Activated naive CD4-positive, alpha-beta T cell treated with anti-CD3 and anti-CD28 coated beads, Interleukin-2, amount 10 ng/mL, durations not matched to agents 7 days and 5 days (primary cell): Measurements from ENCODE around the gene SLC26A1.

Experiments used
- CTCF ChIA-PET: fragments of 350-600 bp; sonication (Branson Sonifier 250); formaldehyde crosslinking; loops from one replicate; lab custom pipeline; 2021; ENCODE audit warnings: antibody characterized with exemption; lab: Charles Lee
- DNase-seq: peaks from one replicate; pipeline ENCODE4 v3.0.0-alpha.2; 2020
- H3K27ac Mint-ChIP-seq: one replicate; pipeline ENCODE4 v1.8.0; 2021; ENCODE audit warnings: mild to moderate bottlenecking, moderate library complexity, mixed read lengths
- H3K27me3 Mint-ChIP-seq: one replicate; pipeline ENCODE4 v1.8.0; 2021; ENCODE audit warnings: mild to moderate bottlenecking, mixed read lengths
- H3K36me3 Mint-ChIP-seq: one replicate; pipeline ENCODE4 v1.8.0; 2021; ENCODE audit warnings: mixed read lengths
- H3K4me1 Mint-ChIP-seq: one replicate; pipeline ENCODE4 v1.8.0; 2021; ENCODE audit warnings: mixed read lengths
- H3K4me3 Mint-ChIP-seq: one replicate; pipeline ENCODE4 v1.8.0; 2021; ENCODE audit warnings: mild to moderate bottlenecking, moderate library complexity, mixed read lengths
- H3K9me3 Mint-ChIP-seq: one replicate; pipeline ENCODE4 v1.8.0; 2021; ENCODE audit warnings: mixed read lengths

The SLC26A1 gene

DNA sequence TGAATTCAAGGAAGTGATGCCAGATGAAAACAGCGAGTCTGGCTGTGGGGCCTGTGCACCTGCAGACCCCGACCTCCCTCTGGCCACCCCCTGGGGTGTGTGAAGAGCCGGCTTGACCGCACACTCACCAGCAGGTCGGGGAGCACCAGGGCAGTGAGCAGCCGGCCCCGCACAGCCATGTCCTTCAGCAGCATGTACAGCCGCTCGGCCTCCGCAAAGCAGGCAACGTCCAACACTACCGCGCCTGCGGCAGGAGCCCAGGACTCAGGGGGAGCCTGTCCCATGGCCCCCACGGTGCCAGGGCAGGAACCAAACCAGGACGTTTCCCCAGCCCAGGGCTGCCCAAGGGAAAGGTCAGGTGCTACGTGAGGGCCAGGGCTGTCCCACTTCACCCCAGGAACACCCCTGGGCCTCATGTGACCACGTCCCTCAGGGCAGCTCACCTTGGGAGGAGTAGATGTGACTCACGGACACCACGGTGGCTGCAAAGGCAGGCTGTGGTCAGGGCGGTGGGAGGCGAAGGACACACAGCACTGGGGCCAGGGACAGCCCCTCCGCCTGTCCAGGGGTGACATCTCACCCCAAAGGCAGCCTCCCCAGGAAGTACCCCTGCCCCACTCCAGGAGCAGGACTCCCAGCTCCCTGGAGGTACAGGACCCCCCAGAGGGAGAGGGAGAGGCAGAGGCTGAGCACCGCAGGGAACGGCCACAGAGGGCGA lies 28.0 kb downstream of the SLC26A1 start:
- Mint-ChIP-seq H3K27me3 (no peaks in the 10 kb centered on the region), H3K9me3 (no peaks in the 10 kb centered on the region), H3K27ac (no peak overlapping the region), H3K4me3 (no peak overlapping the region), H3K4me1 (no peaks in the 10 kb centered on the region), H3K36me3 (peaks cover 3% of the 10 kb centered on the region)
- CTCF ChIA-PET, result interaction anchor here (1.3 kb wide), 1 partner anchor 22 kb away, joined by 4 read pairs; the partner anchor contains the start of gene IDUA
- DNase-seq, result no peak

DNA sequence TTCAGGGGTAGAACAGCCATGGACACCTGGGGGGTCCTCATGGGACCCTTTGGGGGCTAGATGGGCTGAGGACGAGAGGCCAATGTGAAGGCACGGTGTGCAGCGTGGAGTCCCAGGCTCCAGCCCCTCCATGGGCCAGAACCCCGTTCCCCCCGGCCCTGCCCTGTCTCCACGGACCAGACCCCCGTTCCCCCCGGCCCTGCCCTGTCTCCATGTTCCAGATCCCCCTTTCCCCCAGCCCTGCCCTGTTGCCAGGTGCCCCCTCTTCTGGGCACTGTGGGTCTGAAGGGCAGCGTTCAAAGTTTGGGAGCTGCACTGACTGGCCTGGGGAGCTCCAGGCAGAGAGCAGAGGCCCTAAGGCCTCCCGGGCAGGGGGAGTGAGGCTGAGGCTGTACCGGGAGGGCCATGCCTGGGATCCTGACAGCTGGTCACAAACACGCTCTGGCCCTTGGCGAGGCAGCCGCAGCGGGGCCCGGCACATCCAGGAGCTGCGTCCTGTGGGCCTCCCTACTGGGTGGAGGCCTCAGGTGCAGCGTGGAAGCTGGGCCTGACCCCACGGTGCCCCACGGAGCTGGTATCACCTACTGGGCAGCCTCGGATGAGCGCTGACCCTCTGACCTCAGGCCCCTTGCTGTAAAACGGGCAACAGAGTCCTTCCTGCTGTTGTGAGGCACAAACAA lies 28.7 kb downstream of the SLC26A1 start:
- H3K4me3 Mint-ChIP-seq, result no peak overlapping the region
- H3K4me1 Mint-ChIP-seq, result no peaks in the 10 kb centered on the region
- H3K27me3 Mint-ChIP-seq, result no peaks in the 10 kb centered on the region
- CTCF ChIA-PET, result no interaction called here
- no peak overlapping the region for H3K27ac Mint-ChIP-seq
- H3K36me3 Mint-ChIP-seq, result peaks cover 3% of the 10 kb centered on the region
- H3K9me3 Mint-ChIP-seq, result no peaks in the 10 kb centered on the region
- DNase-seq, result no peak

DNA sequence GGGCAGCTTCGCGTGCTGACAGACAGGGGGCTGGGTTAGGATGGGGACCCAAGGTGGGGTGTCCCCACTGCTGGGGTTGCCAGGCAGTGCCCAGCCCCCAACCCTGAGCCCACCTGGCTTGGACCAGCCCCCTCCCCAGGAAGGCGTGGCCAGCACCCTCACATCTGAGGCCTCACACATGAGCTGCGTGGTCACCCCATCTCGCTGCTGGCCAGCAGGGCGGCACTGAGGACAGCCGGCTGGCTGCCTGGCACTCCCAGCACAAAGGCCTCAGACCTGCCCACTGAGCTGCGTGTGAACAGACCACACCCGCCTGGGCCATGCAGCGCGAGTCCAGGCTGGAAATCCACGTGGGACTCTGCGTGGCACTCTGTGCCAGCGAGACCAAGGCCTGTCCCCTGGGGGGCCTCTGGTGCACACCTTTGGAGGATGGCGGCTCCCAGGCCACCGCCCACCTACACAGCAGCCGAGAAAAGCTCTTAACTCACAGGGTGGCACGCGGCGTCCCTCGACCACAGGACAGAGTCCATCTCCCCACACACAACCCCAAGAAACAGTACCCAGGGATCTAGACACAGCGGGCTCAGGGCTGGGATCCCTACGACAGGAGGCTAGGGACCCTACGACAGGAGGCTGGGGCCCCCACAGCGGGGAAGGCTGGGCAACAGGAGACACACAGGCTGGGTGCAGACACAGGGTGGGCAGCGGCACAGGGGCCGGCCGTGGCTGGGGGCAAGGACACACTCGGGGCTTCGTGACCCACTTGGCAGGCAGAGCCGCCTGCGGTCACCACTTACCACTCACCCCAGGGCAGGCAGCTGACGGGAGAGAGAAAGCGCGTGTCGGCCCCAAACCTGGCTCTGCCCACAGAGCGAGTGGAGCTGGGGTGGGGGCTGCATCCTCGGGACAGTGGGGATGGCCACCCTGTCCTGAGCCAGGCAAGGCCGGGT lies 29.7 kb downstream of the SLC26A1 start:
- Mint-ChIP-seq H3K4me1 (no peaks in the 10 kb centered on the region), H3K9me3 (no peaks in the 10 kb centered on the region), H3K27ac (no peak overlapping the region), H3K36me3 (peaks cover 6% of the 10 kb centered on the region), H3K4me3 (no peak overlapping the region), H3K27me3 (no peaks in the 10 kb centered on the region)
- CTCF ChIA-PET, result no interaction called here
- no peak for DNase-seq

DNA sequence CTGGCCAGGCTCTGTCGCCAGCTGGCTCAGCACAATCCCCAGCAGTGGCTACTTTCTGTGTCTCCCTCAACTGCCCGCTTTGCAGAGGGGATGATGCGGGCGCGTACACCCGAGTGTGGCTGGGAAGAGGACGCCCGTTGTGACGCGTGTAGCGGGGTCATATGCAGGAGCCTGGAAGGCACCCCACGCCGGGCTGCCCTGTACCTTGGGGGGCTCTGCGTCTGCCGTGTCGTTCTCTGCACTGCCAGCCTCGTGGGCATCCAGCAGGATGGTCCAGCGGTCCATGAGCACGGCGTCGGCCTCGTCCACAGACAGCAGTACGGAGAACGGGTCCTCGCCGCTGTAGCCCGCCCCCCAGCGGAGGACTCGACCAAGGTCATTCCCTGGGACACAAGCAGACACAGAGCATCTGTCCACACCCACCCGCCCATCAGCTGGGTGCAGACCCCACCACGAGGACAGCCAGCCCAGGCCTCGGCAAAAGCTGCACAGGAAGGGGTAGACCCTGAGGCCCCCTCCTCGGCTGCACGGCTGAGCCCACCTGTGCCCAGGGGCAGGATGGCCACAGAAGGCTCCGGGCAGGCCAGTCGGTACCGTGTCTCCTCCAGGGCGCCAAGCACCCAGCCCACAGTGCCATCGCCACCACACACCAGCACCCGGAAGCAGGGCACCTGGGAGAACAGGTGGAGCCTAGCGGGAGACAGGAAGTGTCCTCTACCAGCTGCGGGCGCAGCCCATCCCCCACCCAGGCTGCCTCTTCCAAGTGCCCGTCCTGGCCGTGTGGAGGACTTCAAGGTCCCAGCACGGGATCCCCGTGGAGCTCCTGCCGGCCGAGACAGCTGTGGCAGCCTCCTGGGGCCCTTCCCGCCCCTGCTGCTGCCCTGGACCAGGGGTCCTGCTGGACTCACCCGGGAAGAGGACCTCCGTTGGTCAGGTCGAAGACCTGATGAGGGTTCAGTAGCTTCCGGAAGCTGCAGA lies 30.7 kb downstream of the SLC26A1 start:
- CTCF ChIA-PET, result no interaction called here

DNA sequence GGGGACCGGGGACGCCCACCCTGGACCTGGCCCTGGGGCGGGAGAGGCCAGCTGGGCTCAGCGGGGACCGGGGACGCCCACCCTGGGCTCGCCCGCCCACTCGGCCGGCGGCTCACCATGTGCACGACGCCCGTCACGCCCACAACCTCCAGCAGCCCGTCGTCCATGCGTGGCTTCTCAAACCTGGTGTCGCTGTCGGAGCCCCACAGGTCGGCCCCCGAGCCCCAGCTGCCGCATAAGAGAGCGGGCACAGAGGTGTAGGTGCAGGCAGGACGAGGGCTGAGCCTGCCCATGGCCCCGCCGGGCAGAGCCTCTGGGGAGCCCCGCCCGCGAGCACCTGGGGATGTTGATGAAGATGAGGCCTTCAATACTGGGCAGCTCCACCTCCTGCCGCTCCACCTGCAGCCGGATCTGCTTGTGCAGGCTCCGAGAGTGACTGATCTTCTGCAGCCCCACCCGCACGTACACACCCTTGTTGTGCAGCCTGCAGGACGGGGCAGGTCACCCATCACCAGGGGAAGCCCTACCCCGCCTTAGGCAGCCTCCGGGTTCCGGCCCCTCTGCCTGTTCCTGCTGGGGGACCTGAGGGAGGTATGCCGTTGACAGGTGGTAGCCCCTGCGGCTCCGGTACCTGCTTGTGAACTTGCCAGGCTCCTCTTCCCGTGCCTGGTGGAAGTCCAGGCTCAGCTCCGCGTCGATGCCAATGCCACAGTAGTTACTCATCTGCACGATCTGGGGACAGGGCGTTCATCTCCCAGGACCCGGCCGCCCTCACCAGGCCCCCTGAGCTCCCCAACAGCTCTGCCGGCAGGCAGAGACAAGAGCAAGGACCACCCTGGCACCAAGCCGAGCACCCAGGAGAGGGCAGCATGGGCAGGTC lies 31.6 kb downstream of the SLC26A1 start:
- Mint-ChIP-seq H3K27me3 (no peaks in the 10 kb centered on the region), H3K27ac (no peak overlapping the region), H3K4me3 (no peak overlapping the region), H3K36me3 (peaks cover 6% of the 10 kb centered on the region), H3K9me3 (no peaks in the 10 kb centered on the region), H3K4me1 (no peaks in the 10 kb centered on the region)
- CTCF ChIA-PET, result no interaction called here
- no peak for DNase-seq

More for the DNA sequence above, 30.7 kb downstream of the SLC26A1 start:
- no peaks in the 10 kb centered on the region for H3K9me3 Mint-ChIP-seq
- H3K27me3 Mint-ChIP-seq, result no peaks in the 10 kb centered on the region
- no peak overlapping the region for H3K4me3 Mint-ChIP-seq
- H3K36me3 Mint-ChIP-seq, result peaks cover 6% of the 10 kb centered on the region
- DNase-seq, result no peak
- no peaks in the 10 kb centered on the region for H3K4me1 Mint-ChIP-seq
- no peak overlapping the region for H3K27ac Mint-ChIP-seq

DNA sequence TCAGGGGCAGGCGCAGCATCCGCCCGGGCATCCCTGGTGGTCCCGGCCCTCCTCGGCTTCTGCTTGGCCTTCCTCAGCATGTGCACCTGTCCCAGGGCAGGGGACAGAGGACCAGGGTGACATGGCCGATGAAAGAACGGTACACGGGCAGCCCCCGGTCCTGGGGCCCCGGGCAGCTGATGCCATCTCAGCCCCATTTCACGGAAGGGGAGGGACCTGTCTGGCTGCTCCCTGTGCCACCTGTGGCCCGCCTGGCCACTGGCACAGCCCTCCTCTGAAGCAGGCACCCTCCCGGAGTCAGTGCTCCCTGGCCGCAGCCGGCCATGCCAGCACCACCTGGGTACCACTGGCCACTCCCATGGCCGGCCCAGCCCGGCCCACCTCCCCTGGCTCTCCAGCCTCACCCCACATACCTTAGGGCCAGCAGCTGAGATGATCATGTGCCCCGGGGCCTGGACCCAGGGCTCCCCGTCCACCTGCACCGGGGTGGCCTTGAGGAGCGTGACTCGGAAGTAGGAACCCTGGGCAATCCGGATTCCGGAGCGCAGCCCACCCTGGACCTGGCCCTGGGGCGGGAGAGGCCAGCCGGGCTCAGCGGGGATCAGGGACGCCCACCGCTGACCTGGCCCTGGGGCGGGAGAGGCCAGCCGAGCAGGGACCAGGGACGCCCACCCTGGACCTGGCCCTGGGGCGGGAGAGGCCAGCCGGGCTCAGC lies 32.4 kb downstream of the SLC26A1 start:
- no peaks in the 10 kb centered on the region for H3K4me1 Mint-ChIP-seq
- no peak overlapping the region for H3K4me3 Mint-ChIP-seq
- H3K27ac Mint-ChIP-seq, result no peak overlapping the region
- DNase-seq, result no peak
- H3K9me3 Mint-ChIP-seq, result no peaks in the 10 kb centered on the region
- H3K36me3 Mint-ChIP-seq, result peaks cover 6% of the 10 kb centered on the region
- H3K27me3 Mint-ChIP-seq, result no peaks in the 10 kb centered on the region
- CTCF ChIA-PET, result no interaction called here

DNA sequence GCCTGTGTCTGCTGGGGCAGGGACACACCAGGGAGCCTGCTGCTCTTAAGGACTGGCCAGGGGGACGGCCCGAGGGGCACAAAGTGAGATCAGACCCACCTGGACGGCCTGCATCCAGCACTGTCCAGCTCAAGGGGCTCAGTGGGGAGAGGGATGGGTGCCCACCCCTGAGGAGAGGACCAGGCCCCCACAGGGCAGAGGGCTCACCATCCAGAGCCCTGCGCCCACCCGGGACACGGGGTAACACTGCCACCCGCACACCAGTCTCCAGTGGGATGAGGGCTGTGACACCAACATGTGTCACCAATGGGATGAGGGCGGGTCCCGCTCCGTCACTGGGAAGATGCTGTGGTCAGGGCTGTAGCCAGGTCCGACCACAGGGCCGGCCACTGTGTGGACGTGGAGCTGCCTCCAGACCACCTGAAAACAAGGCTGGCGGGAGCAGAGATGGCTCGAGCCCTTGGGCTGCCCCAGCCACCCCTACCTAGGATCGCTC lies 33.0 kb downstream of the SLC26A1 start:
- H3K9me3 Mint-ChIP-seq, result no peaks in the 10 kb centered on the region
- CTCF ChIA-PET, result no interaction called here
- H3K27me3 Mint-ChIP-seq, result no peaks in the 10 kb centered on the region
- H3K4me1 Mint-ChIP-seq, result no peaks in the 10 kb centered on the region
- H3K27ac Mint-ChIP-seq, result no peak overlapping the region
- DNase-seq, result peak; percentile 12
- no peak overlapping the region for H3K4me3 Mint-ChIP-seq
- H3K36me3 Mint-ChIP-seq, result peaks cover 6% of the 10 kb centered on the region

DNA sequence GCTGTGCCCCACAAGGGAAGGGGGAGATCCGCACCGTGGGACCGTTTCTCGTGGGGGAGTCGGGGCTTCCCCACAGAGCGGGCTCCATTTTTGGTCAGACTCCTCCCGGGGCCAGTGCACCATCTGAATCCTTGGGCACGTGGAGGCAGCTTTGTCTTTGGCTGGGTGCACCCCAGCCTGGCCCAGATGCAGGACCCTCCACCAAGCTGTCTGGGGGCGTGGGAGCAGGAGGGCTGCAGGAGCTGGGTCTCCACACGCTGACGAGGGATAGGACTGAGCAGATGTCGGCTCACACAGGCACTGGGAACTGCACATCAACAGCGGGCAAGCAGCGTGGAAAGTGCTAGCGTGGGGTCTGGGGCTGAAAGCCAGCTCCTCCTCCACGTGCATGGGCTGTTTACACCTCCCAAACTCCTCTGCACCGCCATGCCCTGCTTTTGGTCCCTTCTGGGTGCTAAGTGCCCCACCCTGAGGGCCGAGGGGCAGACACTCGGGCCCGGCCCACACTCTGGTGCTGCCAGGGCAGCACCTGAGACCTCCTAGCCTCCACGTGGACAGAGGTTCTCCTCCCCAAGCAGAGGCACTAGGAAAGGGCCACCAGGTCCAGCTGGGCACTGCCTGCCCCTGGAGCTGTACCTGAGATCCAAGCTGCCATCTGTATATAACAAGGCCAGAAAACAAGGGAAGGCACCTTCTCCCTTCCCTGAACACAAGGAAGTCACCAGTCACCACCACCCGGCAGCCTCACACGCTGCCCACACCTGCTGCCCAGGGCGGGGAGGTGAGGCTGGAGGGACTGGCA lies 33.7 kb downstream of the SLC26A1 start:
- CTCF ChIA-PET, result no interaction called here
- Mint-ChIP-seq H3K27ac (no peak overlapping the region), H3K9me3 (no peaks in the 10 kb centered on the region), H3K36me3 (peaks cover 6% of the 10 kb centered on the region), H3K27me3 (no peaks in the 10 kb centered on the region), H3K4me3 (no peak overlapping the region), H3K4me1 (no peaks in the 10 kb centered on the region)
- no peak for DNase-seq

DNA sequence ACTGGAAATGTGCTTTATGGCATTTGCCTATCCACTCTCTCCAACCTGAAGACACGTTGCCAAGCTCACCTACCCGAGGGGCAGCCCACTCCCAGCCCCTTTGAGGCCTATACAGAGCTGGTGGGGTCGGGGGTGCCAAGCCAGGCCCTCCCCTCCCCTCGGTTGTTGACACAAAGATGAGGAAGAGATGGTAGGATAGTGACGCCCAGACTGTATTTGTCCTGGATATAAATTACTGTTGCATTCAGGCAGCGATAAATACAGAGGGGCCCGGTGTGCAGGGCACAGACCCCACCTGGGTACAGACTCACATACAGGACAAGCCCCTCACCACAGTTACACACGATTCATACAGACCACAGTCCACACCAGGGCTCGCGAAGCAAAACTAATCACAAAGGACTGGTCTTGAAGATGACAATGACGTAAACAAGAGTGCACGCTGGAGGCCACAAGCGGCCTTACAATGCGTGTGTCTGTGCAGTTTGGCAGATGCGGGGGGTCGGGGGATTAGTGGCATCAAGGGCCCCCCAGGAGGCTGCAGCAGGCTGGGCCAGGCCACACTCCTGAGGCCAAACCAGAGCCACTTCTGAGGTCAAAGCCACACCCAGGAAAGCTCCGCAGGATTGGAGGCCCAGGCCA lies 34.4 kb downstream of the SLC26A1 start:
- H3K4me1 Mint-ChIP-seq, result no peaks in the 10 kb centered on the region
- peaks cover 6% of the 10 kb centered on the region for H3K36me3 Mint-ChIP-seq
- CTCF ChIA-PET, result no interaction called here
- no peaks in the 10 kb centered on the region for H3K27me3 Mint-ChIP-seq
- H3K4me3 Mint-ChIP-seq, result no peak overlapping the region
- H3K27ac Mint-ChIP-seq, result peak overlapping the region; percentile 65
- H3K9me3 Mint-ChIP-seq, result no peaks in the 10 kb centered on the region
- no peak for DNase-seq

DNA sequence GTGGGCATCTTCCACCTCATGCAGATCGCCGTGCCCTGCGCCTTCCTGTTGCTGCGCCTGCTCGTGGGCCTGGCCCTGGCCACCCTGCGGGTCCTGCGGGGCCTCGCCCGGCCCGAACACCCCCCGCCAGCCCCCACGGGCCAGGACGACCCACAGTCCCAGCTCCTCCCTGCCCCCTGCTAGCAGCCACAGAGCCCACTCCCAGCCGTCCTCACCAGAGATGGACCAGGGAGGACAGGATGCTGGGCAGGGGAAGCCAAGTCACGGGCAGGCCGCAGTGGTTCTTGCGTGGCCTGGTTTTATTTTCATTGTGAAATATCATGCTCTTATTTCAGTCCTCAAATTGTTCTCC lies 34.9 kb downstream of the SLC26A1 start:
- DNase-seq, result no peak
- Mint-ChIP-seq H3K4me3 (no peak overlapping the region), H3K9me3 (no peaks in the 10 kb centered on the region), H3K4me1 (no peaks in the 10 kb centered on the region), H3K27me3 (no peaks in the 10 kb centered on the region), H3K36me3 (peaks cover 6% of the 10 kb centered on the region), H3K27ac (no peak overlapping the region)
- CTCF ChIA-PET, result no interaction called here

DNA sequence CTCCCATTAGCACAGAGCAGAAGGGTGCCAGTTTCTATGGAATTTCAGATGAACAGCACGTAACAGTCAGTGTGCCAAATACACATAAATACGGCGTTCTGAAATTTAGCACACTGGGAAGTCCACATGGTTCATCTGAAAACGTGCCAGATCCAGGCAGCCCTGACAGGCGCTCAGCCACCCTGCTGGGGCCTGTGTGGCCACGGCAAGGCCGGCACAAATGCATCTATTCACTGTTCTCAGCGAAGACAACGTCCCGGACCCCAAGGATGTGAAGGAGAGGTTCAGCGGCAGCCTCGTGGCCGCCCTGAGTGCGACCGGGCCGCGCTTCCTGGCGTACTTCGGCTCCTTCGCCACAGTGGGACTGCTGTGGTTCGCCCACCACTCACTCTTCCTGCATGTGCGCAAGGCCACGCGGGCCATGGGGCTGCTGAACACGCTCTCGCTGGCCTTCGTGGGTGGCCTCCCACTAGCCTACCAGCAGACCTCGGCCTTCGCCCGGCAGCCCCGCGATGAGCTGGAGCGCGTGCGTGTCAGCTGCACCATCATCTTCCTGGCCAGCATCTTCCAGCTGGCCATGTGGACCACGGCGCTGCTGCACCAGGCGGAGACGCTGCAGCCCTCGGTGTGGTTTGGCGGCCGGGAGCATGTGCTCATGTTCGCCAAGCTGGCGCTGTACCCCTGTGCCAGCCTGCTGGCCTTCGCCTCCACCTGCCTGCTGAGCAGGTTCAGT lies 35.5 kb downstream of the SLC26A1 start:
- DNase-seq, result no peak
- CTCF ChIA-PET, result no interaction called here
- no peaks in the 10 kb centered on the region for H3K9me3 Mint-ChIP-seq
- no peak overlapping the region for H3K27ac Mint-ChIP-seq
- H3K4me3 Mint-ChIP-seq, result no peak overlapping the region
- no peaks in the 10 kb centered on the region for H3K4me1 Mint-ChIP-seq
- H3K27me3 Mint-ChIP-seq, result no peaks in the 10 kb centered on the region
- peaks cover 6% of the 10 kb centered on the region for H3K36me3 Mint-ChIP-seq
